ENCODE measurements around the gene METTL1.
"Not testable (repeated sequence)": the region's sequence is repeated elsewhere in the genome, so short reads cannot be mapped to it uniquely, and the experiment has no call there.

The METTL1 gene

GRCh38 chr12:57722716-57723629 is 48.9 kb downstream of the METTL1 start:
- no peaks in the 10 kb centered on the region for H3K27me3 Mint-ChIP-seq
- ATAC-seq: no peak
- DNase-seq: no peak
- H3K4me1 Mint-ChIP-seq: peaks cover 12% of the 10 kb centered on the region
- H3K9me3 Mint-ChIP-seq: no peaks in the 10 kb centered on the region
- no peak overlapping the region for H3K4me3 Mint-ChIP-seq
- no peak overlapping the region for H3K27ac Mint-ChIP-seq

DNA sequence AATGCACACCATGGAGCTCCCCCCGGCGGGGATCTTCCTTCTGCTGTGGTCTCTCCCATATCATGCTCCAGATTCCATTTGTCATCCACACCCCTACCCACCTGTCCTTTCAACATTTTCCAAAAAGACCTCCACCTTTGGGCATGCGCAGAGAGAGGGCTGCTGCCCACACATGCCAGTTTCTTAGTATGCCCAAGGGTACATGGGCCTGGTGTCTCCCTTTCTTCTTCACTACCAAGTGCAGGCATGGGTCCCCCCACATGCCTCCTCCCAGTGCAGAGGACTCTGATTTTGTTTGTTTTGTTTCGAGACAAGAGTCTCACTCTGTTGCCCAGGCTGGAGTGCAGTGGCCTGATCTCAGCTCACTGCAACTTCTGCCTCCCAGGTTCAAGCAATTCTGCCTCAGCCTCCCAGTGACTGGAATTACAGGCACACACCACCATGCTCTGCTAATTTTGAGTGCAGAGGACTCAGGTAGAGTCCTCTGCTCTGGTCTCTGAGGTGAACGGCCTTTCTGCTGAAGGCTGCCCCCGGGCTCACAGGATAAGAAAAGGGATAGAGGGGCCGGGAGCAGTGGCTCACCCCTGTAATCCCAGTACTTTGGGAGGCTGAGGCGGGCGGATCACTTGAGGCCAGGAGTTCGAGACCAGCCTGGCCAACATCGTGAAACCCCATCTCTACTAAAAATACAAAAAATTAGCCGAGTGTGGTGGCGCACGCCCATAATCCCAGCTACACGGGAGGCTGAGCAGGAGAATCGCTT is 49.9 kb downstream of the METTL1 start:
- peak overlapping the region; percentile 31 to 57 for H3K27ac Mint-ChIP-seq
- H3K9me3 Mint-ChIP-seq, ATAC-seq, H3K4me3 Mint-ChIP-seq, DNase-seq, H3K27me3 Mint-ChIP-seq: not testable (repeated sequence)
- peaks cover 12% of the 10 kb centered on the region for H3K4me1 Mint-ChIP-seq

GRCh38 chr12:57720606-57721595 is 51.0 kb downstream of the METTL1 start:
- Mint-ChIP-seq H3K4me1 (peaks cover 7% of the 10 kb centered on the region), H3K4me3 (no peak overlapping the region), H3K27ac (peak overlapping the region in 1 of 2 donors; percentile 62), H3K27me3 (no peaks in the 10 kb centered on the region), H3K9me3 (no peaks in the 10 kb centered on the region)
- ATAC-seq: no peak
- DNase-seq: no peak

- no peaks in the 10 kb centered on the region for H3K9me3 Mint-ChIP-seq
- H3K27me3 Mint-ChIP-seq: no peaks in the 10 kb centered on the region
- peaks cover 4% of the 10 kb centered on the region for H3K4me1 Mint-ChIP-seq
- H3K4me3 Mint-ChIP-seq: no peak overlapping the region
- DNase-seq (no peak), ATAC-seq (no peak)
- H3K27ac Mint-ChIP-seq: no peak overlapping the region
These were observed 51.9 kb downstream of the METTL1 start for GRCh38 chr12:57719777-57720605.

GRCh38 chr12:57718641-57719528 is 53.0 kb downstream of the METTL1 start:
- no peak for ATAC-seq
- H3K27me3 Mint-ChIP-seq: no peaks in the 10 kb centered on the region
- H3K4me3 Mint-ChIP-seq: no peak overlapping the region
- no peak overlapping the region for H3K27ac Mint-ChIP-seq
- H3K4me1 Mint-ChIP-seq: peaks cover 4% of the 10 kb centered on the region
- DNase-seq: no peak
- H3K9me3 Mint-ChIP-seq: no peaks in the 10 kb centered on the region
